HTR-8/SVneo (cell line): ENCODE measurements around the gene S100Z.
"Not testable (repeated sequence)": the region's sequence is repeated elsewhere in the genome, so short reads cannot be mapped to it uniquely, and the experiment has no call there.

Source experiments
- DNase-seq: peaks from one replicate; pipeline ENCODE4 v3.0.0; 2011; ENCODE audit warnings: low spot score, mixed read lengths; ENCODE audit not compliant: insufficient read length
- FAIRE-seq: peaks from 2 replicates; lab custom pipeline; 2011; peaks lifted over from hg19 to GRCh38; lab: Jason Lieb, UNC

The S100Z gene

DNA sequence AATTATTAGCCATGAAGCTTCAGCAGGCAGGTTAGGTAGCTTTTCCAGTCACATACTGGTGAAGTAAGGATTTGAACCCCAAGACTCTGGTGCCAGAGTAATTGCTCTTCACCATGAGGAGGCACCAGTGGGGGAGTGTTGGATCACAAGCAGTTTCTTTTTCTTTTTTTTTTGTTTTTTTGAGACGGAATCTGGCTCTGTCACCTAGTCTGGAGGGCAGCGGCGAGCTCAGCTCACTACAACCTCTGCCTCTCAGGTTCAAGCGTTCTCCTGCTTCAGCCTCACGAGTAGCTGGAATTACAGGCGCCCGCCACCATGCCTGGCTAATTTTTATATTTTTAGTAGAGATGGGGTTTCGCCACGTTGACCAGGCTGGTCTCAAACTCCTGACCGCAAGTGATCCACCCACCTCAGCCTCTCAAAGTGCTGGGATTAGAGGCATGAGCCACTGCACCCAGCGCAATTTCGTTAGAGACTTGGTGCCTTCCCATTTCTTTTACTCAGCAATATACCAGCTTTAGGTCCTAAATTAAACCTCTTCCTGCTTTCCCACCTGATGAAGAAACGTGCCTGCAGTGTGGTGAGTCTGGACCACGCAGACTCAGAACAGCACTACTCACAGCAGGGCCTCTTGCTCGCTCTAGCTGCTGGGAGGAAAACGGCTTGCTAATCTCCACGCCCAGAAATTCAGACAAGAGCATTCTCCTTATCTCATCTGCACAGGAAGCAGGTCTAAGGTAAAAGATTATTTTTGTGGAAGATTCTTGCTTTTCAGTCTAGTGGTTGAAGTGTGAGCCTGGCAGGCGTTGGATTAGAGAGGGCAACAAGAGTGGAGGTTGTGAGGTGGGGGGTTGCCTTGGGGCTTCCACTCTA lies at the start of gene S100Z:
S100Z (plus strand) TSS at position 596 of the 873 bp plus-strand sequence. CDS start 25,346 bp downstream, outside the sequence.
- DNase-seq (no peak), FAIRE-seq (no peak)

DNA sequence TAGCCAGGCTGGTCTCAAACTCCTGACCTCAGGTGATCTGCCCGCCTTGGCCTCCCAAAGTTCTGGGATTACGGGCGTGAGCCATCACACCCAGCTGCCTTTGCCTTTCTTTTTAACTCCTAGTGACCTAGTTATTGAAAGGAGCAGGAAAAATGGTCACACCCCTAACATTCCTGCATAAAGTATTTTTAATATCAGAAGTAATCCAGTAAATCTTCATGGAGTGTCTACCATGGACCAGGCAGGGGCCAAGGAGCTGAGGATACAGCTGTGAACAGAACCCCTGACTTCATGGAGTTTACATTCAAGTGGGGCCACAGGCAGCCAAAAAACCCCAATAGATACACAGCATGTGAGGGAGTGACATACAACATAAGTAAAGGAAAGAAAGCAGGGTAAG lies 49.2 kb upstream of the S100Z start:
- DNase-seq (no peak), FAIRE-seq (no peak)

- DNase-seq (no peak), FAIRE-seq (no peak)
Measured at GRCh38 chr5:76801159-76801802, 48.5 kb upstream of the S100Z start.

- FAIRE-seq (no peak), DNase-seq (no peak)
Measured at GRCh38 chr5:76801803-76802195, 48.0 kb upstream of the S100Z start.

- no peak for DNase-seq
- no peak for FAIRE-seq
Measured at GRCh38 chr5:76804266-76804665, 45.5 kb upstream of the S100Z start.

DNA sequence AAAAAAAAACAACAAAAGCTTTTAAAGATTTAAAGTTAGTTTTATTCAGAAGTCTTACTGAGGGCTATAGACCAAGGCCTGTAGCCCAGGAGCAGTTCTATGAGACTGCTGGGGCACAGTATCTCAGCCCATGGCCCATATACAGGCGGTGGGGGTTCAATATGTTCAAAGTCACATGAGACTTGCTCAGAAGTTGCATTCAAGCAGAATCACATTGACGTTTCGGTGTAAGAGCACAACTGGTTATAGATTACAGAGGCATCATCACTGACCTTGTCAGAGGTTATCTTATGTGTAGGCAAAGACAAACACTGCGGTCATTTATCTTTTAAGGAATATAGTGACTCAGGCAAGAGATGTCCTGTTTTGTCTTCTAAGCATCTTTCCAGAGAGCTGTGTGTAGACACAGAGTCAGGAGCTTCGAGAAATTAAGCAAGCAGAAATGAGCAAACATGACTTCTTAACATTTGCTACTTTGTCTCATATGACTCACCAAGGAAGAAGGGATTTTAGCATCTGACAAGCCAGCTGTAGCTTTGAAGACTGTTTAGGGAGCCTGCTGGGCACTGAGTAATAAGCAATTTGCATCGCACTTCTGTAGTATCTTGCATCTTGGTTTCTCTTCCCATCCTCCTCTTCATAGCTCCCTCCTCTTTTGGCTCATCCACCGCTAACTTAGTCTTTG lies 43.9 kb upstream of the S100Z start:
- FAIRE-seq (no peak), DNase-seq (peak; percentile 61)

GRCh38 chr5:76807296-76807695 lies 42.5 kb upstream of the S100Z start:
- no peak for FAIRE-seq

GRCh38 chr5:76808141-76808691 lies 41.6 kb upstream of the S100Z start:
- FAIRE-seq (no peak), DNase-seq (no peak)

More at GRCh38 chr5:76807296-76807695, 42.5 kb upstream of the S100Z start:
- DNase-seq: peak; percentile 61

- DNase-seq: no peak
- no peak for FAIRE-seq
Measured at GRCh38 chr5:76809141-76809540, 40.7 kb upstream of the S100Z start.

- DNase-seq (no peak), FAIRE-seq (no peak)
Measured at GRCh38 chr5:76810236-76810635, 39.6 kb upstream of the S100Z start.

GRCh38 chr5:76811214-76811613 lies 38.6 kb upstream of the S100Z start:
- DNase-seq (no peak), FAIRE-seq (no peak)

- FAIRE-seq, DNase-seq: not testable (repeated sequence)
Measured at GRCh38 chr5:76812209-76812608, 37.6 kb upstream of the S100Z start.

GRCh38 chr5:76813982-76814562 lies 35.7 kb upstream of the S100Z start:
- FAIRE-seq: peak; percentile 42

DNA sequence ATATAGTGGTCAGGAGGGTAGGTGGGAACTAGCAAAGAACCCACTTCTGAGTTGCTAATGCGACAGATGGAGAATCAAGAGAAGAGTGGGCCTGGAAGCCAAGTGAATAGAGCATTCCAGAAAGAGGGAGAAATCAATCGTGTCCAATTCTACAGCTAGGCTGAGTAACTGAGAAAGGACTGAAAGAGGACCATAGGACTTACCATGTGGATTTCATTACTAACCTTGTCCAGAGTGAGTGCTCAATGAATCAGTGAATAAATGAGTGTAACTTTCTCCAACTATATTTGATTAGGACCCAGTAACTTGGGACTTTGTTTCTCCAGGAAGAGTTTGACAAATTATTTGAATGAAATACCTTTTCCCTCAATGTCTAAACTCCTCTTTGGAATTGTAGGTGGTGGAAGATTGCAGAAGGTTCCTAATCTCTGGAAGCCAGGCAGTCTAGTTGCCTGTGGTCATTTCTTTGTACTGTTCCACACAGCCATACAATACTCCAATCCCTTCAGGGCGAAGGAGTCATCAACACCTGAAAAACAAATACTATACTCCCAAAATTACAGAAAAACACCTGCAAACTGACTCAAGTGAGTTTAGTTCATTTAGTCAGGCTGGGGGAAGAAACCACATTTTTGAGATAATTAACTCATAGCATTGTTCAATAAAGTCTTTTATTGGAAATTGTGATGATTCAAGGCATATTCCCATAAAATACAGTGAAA lies 33.5 kb upstream of the S100Z start:
- FAIRE-seq (no peak), DNase-seq (no peak)

More at GRCh38 chr5:76813982-76814562, 35.7 kb upstream of the S100Z start:
- peak; percentile 76 for DNase-seq

DNA sequence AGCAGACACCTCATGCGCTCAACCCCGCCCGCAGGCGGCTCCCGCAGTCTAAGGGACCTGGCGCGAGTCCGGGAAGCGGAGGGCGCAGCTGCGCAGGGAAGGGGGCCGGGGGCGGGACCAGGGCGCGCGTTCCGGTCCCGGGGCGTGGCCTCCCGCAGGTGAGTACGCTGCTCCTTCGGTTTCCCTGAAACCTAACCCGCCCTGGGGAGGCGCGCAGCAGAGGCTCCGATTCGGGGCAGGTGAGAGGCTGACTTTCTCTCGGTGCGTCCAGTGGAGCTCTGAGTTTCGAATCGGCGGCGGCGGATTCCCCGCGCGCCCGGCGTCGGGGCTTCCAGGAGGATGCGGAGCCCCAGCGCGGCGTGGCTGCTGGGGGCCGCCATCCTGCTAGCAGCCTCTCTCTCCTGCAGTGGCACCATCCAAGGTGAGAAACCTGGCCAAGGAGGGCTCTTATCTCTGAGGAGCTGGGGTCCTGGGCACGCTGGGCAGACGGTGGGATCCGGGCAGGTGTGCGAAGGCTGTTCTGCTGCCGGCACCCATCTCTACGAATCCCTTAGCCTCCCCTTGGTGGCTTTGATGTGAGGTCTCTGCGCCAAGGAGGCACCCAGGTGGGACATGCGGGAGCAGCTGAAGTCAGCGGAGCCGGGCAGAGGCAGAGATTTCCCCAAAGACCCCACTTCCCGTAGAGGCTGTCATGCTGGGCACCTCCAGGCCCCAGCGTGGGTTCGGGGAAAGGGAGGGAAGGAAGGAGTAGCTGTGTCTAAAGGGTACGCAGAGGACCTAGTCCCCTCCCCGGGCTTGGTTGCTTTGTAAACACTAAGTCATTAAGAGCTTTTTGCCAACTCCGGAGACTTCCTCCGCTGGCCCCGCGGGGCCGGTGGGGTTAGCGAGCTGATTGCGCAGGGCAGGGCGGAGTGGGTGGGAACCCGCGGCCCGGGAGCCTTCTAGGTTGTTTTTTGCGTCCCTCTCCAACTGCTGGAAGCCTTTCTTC lies 30.7 kb upstream of the S100Z start, which contains the start of gene F2RL1:
F2RL1 (plus strand) TSS at position 187 of the 988 bp plus-strand sequence; CDS start at position 340, 153 bp downstream.
- FAIRE-seq: no peak

DNA sequence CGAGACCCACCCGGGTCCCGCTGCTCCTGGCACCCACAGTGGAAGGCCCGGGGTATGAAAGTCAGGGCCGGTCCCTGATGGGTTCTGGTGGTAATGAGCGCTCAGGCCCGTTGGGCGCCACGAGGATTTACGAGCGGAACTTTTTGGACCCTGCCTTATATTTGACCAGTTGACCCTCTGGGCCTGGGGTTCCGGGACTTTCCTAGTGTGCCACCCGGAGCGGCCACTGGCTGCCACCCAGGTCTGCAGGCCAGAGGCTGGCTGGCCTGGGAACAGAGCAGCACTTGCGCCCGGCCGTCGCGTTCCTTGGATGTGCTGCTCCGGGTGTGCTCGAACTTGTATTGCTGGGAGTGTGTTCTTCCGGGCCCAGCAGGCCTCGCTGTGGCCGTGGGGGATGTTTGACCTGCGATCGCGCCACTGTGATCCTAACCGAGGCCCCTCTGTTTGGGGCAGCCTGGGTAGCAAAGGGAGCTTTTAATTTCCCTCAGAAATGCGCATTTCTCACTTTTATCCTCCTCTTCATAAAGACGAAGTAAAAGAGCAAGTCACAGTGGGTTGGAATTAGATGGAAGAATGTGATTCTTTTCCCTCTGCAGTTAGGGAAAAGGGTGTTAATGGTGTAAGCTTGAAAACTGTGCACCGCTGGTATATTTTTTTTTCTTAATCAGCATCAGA lies 29.8 kb upstream of the S100Z start:
- FAIRE-seq: no peak
- DNase-seq: no peak

More for the DNA sequence above, 30.7 kb upstream of the S100Z start, which contains the start of gene F2RL1:
- peak; percentile 78 for DNase-seq

DNA sequence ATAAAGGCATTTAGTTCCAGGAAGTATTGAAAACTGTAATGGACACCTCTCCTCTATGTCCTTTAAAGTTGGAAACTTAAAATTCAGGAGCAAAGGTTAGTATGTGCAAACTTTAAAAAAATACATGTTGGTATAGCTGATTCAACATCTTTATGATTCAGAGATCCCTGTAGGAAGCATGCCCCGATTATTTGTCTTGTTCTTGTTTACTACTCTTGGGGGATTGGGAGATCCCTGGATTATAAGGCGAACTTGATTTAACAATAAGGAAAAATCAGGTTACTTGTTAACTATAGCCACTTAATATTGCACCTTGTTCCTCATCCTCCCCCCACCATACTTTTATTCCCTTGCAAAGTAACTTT lies 29.3 kb upstream of the S100Z start:
- FAIRE-seq: no peak

DNA sequence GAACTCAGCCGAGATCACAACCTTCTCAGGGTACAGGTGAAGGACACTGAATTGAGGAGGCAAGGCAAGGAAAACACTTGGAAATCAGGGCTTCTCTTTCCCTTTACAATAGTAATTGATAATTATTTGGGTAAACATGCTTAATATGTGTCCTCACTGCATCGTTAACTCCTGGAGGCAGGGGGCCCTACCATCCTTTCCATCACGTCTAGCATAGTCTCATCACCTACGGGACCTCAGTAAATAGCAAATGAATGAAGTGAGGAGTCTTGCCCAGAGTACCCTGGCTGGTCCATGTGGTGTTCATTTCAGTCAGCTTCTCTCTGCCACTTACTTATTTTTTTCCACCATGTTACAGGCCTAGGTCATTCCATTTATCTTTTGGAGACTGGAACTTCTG lies 28.7 kb upstream of the S100Z start:
- no peak for DNase-seq
- no peak for FAIRE-seq

More for the DNA sequence above, 29.3 kb upstream of the S100Z start:
- no peak for DNase-seq
